GM18508 (cell line): ENCODE results near the gene ZBTB34.

Experiments
- ATAC-seq: cut with Tn5 transposase; IDR thresholded peaks from one replicate; pipeline ENCODE4 v1.9.1; 2021; ENCODE audit warnings: moderate number of reproducible peaks; ENCODE audit not compliant: insufficient read depth, unreplicated experiment

ZBTB34 gene

DNA sequence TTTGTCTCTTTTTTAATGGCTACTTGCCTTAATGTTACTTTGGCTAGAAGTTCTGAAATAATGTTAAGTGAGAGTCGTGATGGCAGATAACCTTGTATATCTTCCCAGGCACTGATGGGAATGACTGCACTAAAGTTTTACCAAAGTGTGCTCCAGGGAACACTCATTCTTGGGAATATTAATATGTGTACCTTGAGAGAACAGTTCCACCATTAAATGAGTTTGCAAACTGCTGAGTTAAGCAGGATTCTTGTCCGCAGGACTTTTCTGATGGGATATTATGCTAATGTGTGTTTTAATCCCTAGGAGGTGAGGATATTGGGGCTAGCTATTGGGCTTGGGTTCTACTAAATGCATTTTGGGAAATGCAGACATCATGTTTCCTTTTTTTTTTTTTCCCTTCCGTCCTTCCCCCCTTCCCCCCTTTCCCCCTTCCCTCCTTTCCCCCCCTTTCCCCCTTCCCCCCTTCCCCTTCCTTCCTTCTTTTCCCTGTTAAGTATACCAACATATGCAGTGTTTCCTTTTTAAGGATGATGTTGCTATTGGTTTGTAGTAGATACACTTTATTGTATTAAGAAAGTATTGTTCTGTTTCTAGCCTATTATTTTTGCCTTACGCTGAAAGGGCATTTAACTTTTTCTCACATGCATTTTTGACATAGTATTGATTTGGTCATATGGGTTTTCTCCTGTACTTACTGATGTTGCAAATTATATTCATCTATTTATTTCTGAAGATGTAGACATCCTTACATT is 15.5 kb downstream of the ZBTB34 start:
- ATAC-seq = no peak

DNA sequence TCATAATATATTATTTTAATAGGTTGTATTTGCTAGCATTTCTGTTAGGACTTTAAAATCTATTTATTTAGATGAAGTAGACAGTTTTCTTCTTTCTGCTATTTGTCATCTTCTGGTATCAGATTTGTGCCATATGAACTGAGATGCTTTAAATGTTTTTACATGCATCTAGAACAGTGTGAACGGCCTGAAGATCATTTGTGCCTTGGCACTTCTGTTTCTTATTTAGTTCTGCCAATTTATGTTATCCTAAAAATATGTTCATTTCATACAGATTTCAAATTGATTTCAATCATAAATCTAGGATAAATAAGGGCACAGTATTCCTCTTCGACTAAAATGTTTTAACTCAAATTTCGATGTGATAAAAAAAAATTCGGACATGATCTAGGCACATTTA is 16.1 kb downstream of the ZBTB34 start:
- ATAC-seq = no peak

DNA sequence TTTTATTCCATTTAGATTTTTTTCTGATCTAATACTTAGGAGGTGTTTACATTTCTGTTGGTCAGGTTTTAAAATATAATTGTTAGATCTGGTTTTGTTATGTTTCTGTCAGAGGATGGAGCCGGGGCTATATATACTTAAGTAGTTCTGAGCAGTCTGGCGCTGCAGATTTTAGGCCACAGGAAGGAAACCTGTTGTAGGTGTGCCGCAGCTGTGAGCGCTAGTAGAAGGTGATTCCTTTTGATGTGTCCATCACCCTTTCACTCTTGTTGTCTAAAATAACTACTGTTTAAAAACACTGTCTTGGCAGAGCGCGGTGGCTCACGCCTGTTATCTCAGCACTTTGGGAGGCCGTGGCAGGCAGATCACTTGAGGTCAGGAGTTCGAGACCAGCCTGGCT is 17.0 kb downstream of the ZBTB34 start:
- no peak for ATAC-seq

DNA sequence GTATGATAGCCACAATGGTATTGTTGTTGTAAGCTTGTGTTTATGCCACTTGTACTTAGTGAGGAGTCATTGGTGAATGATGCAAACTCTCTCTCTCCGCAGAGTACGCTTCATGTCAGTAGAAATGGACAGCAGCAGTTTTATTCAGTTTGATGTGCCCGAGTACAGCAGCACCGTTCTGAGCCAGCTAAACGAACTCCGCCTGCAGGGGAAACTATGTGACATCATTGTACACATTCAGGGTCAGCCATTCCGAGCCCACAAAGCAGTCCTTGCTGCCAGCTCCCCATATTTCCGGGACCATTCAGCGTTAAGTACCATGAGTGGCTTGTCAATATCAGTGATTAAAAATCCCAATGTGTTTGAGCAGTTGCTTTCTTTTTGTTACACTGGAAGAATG is 18.8 kb downstream of the ZBTB34 start:
- ATAC-seq = no peak

DNA sequence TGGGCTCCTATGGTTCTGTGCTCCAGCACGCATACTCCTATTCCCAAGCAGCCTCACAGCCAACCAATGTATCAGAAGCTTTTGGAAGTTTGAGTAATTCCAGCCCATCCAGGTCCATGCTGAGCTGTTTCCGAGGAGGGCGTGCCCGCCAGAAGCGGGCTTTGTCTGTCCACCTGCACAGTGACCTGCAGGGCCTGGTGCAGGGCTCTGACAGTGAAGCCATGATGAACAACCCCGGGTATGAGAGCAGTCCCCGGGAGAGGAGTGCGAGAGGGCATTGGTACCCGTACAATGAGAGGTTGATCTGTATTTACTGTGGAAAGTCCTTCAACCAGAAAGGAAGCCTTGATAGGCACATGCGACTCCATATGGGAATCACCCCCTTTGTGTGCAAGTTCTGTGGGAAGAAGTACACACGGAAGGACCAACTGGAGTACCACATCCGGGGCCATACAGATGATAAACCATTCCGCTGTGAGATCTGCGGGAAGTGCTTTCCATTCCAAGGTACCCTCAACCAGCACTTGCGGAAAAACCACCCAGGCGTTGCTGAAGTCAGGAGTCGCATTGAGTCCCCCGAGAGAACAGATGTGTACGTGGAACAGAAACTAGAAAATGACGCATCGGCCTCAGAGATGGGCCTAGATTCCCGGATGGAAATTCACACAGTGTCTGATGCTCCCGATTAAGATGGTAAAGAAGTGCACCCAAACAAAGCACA is 19.9 kb downstream of the ZBTB34 start:
- ATAC-seq = no peak

DNA sequence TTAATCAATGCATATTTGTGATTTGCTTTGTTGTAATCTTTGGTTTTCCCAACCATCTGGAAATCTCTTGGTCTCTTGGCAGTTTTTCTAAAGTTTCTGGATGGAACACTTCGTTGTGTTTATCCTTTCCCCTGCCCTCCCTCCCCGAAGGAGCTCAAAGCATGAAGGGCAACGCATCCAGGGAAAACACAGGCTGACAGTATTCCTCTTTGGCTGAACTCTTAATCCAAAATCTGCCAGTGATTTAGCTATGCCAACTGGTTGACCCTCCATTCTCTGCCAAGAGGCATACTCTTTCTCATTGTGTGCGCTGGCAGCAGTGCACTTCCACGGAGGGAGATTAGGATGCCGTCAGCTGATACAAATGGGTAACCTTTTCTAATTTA is 20.5 kb downstream of the ZBTB34 start:
- ATAC-seq = no peak

DNA sequence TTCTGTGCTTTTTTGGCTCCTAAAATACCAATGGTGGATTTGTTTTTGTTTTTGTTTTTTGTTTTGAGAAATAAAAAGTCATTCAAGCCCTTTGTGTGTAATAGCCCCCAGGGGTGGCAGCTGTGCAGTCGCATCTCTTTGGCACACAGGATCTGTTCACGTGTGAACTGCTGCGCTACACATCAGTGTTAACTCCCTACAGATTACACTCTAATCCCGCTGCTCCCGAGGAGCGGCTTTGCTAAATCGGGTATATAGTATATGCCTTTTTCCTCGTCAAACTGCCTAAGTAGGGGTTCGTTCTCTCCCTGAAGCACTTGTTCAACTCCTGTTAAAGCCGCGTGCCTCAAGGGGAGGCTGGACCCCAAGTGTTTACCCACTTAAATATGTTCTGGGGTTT is 22.3 kb downstream of the ZBTB34 start:
- ATAC-seq = no peak

DNA sequence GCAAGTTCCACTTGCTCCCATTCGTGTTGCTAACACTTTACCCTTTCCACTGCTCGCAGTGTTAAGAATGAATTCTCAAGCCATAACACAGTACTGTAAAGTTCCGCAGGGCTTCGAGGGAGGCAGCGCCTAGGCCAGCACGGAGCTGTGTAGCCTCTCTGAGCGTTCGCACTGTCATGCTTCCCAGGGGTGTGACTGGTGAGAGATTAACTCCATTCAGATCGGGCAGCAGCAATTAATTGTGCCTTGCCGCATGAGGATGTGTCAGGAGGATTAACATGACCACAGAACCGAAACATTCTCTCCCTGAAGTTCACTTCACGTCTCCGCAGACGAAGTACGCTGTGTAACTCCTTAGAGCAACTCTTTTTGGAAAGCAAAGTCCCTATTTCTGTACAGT is 23.2 kb downstream of the ZBTB34 start:
- no peak for ATAC-seq

DNA sequence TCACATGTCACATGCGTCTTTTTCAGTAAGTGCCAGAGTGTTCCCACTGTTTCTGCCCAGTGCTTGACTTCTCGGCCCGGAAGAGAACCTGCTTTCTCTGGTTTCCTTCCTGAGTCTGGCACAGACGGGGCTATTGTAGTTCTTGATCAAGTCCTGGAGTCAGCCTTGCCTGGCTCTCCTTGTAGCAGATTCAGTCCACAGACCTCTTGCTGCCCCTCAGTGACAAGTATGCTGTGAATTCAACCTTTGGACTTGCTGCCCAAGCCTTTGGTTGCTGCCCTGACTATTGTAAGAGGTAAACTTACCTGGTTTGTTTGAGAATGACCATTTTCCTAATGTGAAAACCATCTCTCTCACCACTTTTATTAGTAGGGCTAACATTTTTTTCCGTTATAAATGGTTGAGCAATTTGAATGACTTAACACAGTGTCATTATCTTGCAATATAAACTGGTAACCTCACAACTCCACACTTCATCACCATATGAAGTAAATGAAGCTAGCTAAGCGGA is 24.7 kb downstream of the ZBTB34 start:
- ATAC-seq = no peak

DNA sequence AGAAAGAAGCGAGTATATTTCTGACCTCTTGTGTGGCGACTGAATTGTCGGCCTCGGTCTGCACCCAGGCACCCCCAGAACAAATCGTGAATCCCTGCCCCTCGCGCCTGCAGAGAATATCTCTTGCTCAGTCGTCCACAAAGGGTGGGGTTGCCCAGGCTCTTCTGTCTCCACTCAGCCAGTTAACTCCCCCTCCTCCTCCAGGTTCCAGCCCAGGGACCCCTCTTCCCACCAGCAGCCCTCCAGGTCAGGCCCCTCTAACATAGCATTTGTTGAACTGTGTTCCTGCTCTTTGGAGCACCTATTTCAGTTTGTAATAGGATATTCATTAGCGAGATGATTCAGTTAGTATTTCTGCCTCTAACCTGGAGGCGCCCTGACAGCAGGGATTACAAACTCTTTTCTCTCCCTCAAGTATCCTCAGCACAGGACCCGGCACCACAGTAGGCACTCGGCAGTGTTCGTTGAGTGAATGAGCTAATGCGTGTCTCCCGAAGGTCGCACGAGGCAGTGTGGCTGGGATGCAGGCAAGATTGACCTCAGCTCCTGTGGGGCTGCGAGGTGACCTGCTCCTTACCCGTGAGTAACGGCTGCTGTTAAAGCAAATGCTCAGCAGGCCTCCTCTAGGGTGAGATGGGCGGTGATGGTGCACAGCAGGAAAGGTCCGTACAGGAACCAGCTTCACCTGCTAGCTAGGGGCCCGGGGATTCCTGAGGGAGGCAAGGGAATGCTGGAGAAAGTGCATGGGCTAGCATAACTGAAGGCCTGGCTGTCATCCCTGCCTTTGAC is 25.8 kb downstream of the ZBTB34 start:
- no peak for ATAC-seq

DNA sequence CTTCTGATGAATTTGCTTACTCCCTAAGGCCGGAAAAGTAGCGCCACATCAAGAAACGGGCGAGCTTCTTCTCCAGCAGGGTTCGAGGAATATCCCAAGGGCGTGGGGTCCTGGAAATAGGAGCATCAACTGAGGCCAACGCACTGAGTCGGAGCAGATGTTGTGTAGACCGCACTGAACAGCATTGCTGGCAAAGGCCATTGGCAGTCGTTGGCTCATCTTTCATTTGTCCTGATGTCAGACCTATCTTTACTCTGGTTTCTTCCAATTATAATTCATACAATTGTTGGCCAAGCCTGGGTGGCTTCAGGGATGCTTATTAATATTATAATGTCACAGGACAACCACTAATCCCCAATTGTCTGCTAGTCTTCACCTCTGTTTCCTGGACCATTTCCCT is 26.5 kb downstream of the ZBTB34 start:
- ATAC-seq = no peak

DNA sequence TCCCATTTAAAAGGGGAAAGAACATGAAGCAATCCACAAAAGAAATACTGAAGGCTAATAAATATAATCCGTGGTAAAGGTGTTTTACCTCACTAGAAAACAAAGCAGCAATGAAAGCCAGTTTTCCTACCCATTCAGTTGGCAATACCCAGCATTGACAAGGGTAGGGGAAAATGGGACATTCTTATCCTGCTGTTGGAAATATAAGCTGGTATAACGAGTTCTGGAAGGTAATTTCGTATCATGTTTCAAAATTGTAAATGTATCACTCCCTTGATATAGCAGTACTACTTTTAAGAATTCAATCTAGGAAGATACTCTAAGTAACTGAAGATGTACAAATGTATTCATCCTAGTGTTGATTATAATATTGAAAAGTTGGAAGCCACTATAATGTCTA is 31.2 kb downstream of the ZBTB34 start:
- no peak for ATAC-seq

DNA sequence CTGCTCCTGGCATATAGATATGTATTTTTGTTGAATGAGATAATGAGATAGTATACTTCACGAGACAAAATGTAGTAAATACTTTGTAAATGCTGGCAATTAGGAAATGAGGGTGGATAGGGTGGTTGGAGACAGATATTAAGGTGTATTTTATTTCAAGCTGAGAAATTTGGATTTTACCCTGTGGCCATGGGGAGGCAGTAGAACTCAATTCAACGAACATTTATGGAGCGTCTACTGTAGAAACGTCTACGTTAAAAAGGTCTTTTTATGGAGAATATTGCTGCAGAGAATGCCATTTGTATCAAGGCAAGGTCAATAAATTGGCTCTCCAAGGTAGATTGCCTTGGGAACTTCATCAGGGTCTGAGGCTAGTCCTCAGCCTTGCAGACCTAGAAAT is 32.6 kb downstream of the ZBTB34 start:
- ATAC-seq = no peak

DNA sequence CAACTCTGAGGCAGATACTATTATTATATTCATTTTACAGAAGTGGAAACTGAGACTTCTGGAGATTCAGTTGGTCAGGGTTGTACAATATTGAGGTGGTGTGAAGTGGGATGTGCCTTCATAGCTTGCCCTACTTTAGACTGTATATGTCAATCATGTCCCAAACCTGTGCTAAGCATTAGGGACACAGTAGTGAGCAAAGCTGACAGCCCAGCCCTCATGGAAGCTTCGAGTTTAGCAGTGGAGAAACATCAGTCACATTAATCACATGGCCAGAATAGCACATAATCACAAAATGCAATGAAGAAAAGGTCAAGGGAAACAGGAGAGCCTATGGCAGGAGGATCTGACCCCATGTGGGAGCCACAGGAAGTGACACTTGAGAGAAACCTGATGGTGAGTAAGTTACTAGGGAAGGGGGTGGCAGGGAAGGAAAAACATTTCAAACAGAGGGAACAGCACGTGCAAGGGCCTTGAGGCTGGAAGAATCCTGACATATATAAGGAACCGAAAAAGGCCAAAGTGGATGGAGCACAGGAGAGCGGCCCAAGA is 33.7 kb downstream of the ZBTB34 start:
- no peak for ATAC-seq

DNA sequence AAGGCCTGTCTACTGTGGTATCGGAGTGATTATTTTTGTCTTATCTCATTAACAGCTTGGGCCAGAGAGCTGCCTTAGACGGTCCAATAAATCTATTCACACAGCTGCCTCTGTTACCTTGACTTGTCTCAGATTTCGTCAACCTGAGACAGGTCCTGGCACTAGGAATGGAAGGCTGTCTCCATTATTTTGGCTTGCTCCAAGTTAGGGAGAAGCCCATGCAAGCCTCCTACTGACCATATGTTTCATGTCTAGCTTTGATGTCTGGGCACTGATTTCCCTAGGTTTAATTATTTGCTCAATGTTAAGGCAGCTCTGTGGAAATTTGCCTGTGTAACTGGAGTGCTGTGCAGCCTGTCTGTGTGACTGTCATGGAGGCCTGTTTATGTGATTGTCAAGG is 41.8 kb downstream of the ZBTB34 start:
- ATAC-seq = no peak

DNA sequence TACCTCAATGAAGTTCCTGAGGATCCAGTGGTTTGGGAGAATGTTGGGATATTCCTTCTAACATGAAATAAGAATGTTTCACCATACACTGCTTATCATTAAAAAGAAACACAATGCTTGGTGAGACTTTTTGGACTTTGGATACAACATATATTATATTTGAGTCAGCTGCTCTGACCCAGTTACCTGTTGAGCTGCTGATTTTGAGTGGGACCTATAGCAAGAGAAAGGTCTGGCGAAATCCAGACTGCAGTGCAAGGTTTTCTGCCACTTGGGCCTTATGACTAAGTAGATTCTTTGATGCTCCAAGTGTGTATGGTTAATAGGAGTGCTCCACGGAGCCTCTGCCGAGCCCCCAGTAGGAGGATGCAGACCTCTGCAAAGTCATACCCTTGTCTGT is 44.1 kb downstream of the ZBTB34 start:
- no peak for ATAC-seq

DNA sequence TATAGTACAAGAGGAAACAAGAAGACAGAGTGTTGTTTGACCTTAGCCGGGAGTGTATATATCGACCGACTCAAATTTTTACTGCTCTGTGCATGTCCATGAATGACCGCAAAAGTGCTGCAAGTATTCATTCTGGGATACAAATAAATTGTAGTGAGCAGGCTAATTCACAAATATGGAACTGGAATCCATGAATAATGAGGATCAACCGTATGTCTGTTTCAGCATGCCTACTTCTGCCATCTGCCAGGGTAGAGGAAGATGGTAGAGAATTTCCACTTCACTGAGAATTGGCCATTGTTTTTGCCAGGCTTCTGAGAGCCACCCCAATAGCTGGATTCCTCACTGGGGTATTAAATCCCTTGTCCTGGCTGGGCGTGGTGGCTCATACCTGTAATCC is 45.7 kb downstream of the ZBTB34 start:
- ATAC-seq = no peak

DNA sequence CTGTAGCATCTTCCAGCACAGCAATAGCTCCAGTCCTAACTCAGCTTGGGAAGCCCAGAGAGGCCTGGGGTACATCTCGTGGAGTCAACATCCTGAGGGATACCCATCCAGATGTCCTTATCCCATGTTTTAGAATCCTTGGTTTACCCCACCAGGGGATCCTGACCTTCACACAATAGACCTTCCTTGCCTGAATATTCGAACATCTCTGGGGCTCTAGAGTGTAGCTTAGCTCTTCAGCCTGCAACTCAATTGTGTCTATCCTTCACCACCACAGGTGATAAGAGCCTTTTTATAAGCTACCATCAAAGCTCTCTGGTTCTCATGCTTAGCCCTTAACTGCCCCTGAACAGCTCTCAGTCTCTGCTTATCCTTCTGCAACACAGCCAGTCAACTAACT is 46.6 kb downstream of the ZBTB34 start:
- no peak for ATAC-seq

DNA sequence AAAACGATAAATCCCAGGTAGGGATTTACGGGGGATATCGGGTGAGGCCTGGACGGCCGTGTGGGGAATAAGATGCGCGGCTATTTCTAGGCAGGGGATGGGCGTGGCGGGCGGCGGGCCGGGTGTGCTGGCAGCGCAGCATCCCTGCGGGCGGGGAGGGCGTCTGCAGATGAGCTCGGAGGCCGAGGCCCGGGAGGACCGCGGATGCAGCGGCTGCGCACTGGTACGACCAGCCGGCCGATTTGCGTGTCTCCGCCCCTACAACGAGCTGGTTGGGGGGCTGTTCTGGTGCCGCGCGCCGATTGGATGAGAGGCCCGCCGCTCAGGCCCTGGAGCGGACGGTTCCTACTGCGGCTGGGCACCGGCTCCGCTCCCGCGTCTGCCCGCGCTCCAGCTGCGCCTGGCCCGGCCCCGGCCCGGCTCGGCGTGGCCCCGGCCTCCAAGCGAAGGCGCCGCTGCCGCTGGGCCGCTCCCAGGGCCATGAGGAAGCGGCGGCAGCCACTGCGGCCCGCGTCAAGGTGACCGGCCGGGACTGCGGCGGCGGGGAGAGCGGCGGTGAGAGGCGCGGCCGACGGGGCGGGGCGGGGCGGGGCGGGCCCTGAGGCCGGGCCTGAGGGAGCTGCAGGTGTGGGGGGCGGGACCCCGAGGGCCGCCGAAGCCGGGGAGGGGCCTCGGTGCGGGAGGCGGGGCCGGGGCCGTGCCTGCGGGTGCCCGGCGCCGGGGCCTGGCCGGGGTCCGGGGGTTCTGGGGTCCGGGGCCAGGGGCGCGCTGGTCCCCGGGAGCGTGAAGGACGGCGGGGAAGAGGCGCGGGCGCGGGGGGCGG is 54.2 kb downstream of the ZBTB34 start, which contains the start of gene RALGPS1:
Gene RALGPS1, plus strand, starts transcription at position 325 of the 823 bp plus-strand sequence. CDS start 47,508 bp downstream, outside the sequence.
- ATAC-seq = peak; percentile 82

DNA sequence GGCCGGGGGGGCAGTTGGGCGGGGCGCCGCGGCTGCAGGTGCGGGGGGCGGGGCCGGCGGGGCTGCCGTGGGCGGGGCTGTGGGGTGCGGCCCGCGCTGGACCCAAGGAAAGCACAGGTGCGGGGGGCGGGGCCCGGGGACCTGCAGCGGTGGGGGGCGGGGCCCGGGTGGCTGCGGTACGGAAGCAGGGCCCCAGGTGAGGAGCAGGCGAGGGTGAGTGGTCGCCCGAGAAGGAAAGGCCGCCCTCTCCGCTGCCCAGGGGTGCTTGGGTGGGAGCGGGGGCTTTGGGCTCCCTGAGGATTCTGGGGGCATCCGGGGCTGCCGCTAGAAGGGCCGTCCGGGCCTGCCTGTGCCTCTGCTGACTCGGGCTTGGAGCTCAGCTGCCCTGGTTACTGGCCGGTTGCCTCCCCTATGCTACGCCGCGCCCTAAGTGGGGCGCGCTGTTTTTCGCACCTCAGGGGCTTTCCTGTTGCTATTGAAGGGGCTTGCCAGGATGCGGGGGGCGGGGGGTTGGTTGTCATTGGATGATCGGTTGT is 54.9 kb downstream of the ZBTB34 start:
- ATAC-seq = no peak
